SJSA1 (cell line): ENCODE measurements around the gene NRXN3. TPM values are rescaled to one million over a fixed set of nuclear protein-coding genes. Genes with fewer than 3 reads are reported as not detected.

Experiments
- DNase-seq, 2 experiments: peaks; one replicate each; pipeline ENCODE4 v3.0.0-alpha.2; 2015 to 2020; ENCODE audit warnings: low spot score in 2 of 2, low read depth in 1 of 2
- H3K27ac ChIP-seq: fragments of 250-450 bp; sonication (Bioruptor Pico); 2 replicates; pipeline ENCODE4 v1.5.1; 2020; ENCODE audit warnings: mild to moderate bottlenecking, moderate library complexity
- H3K27me3 ChIP-seq: fragments of 250-450 bp; sonication (Bioruptor Pico); replicated peaks from 2 replicates; pipeline ENCODE4 v1.5.1; 2020; ENCODE audit warnings: mild to moderate bottlenecking, moderate library complexity
- H3K36me3 ChIP-seq: fragments of 250-450 bp; sonication (Bioruptor Pico); 2 replicates; pipeline ENCODE4 v1.5.1; 2020; ENCODE audit warnings: mild to moderate bottlenecking
- H3K4me1 ChIP-seq: fragments of 250-450 bp; sonication (Bioruptor Pico); replicated peaks from 2 replicates; pipeline ENCODE4 v1.6.1; 2021; ENCODE audit warnings: mild to moderate bottlenecking
- H3K4me3 ChIP-seq: fragments of 250-450 bp; sonication (Bioruptor Pico); 2 replicates; pipeline ENCODE4 v1.5.1; 2020; ENCODE audit warnings: mild to moderate bottlenecking
- H3K9me3 ChIP-seq: fragments of 250-450 bp; sonication (Bioruptor Pico); replicated peaks from 2 replicates; pipeline ENCODE4 v1.5.1; 2020; ENCODE audit warnings: mild to moderate bottlenecking
- total RNA-seq: library from RNA; depleted of rRNA; stranded (reverse); fragments of >200 nt; shearing (Covaris generic); gene quantifications from 2 replicates; pipeline ENCODE4 v1.2.3, GENCODE V29; 2014

The NRXN3 gene
- total RNA-seq, 1 experiment from 2014 or later, result 1.0 TPM

DNA sequence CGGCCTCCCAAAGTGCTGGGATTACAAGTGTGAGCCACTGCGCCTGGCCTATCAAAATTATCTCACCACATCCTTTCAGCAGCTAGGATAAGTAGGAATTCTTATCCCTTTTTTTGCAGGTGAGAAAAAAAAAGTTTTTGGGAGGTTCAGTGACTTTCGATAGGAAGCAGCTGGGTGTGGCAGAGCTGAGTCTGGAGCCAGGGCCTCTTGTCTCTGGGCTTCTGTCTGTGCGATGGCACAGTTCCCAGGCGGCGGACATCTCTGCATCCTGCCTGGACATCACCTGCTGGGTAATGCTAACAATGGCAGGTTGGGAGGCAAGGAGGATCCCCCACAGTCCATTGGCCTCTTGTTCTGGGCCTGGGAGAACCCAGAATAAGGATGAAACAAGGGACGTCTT is 12.5 kb downstream of the NRXN3 start:
- Histone ChIP-seq H3K4me3 (no peak overlapping the region), H3K9me3 (no peaks in the 10 kb centered on the region), H3K4me1 (no peaks in the 10 kb centered on the region), H3K27ac (no peak overlapping the region), H3K27me3 (no peaks in the 10 kb centered on the region), H3K36me3 (no peaks in the 10 kb centered on the region)
- no peak for DNase-seq

DNA sequence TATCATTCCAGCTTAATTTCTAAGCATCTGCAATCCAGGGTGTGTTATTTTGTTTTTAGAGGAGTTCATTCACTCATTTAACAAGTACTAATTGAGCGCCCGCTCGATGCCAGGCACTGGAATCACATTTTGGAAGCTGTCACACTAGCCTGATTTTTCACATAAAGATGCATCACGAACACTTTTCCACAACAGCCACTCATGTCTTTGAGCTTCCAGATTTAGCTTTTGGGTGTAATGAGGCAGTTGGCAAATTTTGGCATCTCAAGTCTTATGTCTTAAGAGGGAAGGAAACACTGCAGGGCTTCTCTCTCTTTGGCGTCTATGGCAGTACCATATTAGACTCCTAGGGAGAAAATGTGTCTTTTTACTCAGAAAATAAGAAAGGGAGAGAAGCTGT is 14.0 kb downstream of the NRXN3 start:
- no peaks in the 10 kb centered on the region for H3K9me3 ChIP-seq
- no peak for DNase-seq
- H3K27ac ChIP-seq, result no peak overlapping the region
- H3K36me3 ChIP-seq, result no peaks in the 10 kb centered on the region
- H3K4me3 ChIP-seq, result no peak overlapping the region
- no peaks in the 10 kb centered on the region for H3K27me3 ChIP-seq
- no peaks in the 10 kb centered on the region for H3K4me1 ChIP-seq

DNA sequence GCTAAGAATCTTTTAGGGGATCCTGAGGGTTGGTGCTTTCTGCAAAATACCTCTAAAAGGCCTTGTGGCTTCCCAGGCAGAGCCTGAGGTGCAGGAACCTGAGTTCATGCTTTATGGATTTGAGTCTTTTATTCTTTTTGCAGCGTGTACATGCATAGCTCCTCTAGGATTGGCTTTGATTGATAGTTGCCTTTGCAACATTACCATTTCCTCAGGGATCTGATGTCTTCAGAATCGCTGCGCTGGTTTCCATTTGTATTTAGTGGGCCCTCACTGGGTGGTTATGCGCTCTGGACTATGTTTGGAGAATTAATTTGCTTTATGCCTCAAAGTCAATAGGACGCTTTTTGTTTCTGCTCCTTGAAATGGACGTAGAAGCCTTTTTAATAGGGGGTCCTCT is 16.1 kb downstream of the NRXN3 start:
- Histone ChIP-seq H3K9me3 (no peaks in the 10 kb centered on the region), H3K4me3 (no peak overlapping the region), H3K4me1 (no peaks in the 10 kb centered on the region), H3K27ac (no peak overlapping the region), H3K36me3 (no peaks in the 10 kb centered on the region), H3K27me3 (no peaks in the 10 kb centered on the region)
- no peak for DNase-seq

DNA sequence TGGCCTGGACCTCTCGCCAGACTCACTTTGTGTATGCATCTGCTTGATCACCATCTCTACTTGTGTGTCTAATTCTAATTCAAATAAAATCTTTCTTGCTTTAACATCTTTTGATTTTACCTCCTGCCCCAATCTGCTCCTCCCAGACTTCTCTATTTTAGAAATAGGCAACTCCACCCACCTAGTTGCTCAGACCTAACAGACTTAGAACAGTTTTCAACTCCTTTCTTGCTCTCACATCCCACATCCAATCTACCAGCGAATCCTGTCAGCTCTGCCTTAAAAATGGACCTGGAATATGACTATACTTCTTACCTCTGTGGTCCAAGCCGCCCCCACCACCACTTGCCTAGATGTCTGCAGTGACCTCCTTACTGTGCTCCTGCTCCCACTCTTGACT is 18.7 kb downstream of the NRXN3 start:
- H3K9me3 ChIP-seq, result no peaks in the 10 kb centered on the region
- no peaks in the 10 kb centered on the region for H3K4me1 ChIP-seq
- H3K27ac ChIP-seq, result no peak overlapping the region
- no peak overlapping the region for H3K4me3 ChIP-seq
- H3K27me3 ChIP-seq, result no peaks in the 10 kb centered on the region
- no peaks in the 10 kb centered on the region for H3K36me3 ChIP-seq
- no peak for DNase-seq

DNA sequence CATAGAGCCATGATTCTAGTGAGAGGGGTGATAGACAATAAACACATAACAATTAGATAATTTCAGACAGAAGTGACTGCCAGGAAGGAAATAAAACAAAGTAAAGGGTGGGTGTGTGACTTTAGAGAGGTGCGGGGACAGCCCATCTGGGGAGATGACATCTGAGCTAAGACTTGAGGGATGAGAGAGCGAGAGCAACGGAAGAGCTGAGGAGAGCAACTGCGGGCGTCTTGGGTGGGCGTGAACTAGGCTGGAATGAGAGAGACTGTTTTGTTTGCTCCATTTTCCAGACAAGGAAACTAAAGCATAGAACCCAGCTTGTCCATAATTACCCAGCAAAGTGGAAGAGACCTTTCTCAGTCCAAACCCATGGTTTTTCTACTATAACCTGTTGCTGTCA is 25.3 kb downstream of the NRXN3 start:
- H3K27ac ChIP-seq, result no peak overlapping the region
- no peaks in the 10 kb centered on the region for H3K36me3 ChIP-seq
- no peak overlapping the region for H3K4me3 ChIP-seq
- DNase-seq, result no peak
- no peaks in the 10 kb centered on the region for H3K9me3 ChIP-seq
- no peaks in the 10 kb centered on the region for H3K27me3 ChIP-seq
- no peaks in the 10 kb centered on the region for H3K4me1 ChIP-seq

DNA sequence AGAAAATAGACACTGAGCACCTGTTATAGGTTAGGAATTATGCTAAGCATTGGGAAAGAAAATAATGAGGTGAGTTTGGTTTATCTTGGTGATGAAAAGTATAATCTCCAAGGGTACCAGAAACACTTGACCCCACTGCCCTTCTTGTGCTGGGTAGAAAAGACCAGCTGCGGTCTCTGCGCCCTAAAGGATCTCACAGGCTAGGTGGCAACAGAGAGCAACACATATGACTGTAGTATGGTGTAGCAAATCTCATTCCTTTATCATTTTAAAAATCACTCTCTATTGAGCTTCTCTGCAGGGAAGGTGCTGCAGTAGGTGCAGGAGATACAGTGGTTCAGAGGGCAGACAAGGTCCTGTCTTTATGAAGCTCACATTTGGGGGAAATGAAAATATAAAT is 26.1 kb downstream of the NRXN3 start:
- Histone ChIP-seq H3K27ac (no peak overlapping the region), H3K9me3 (no peaks in the 10 kb centered on the region), H3K4me1 (no peaks in the 10 kb centered on the region), H3K4me3 (no peak overlapping the region), H3K27me3 (no peaks in the 10 kb centered on the region), H3K36me3 (no peaks in the 10 kb centered on the region)
- DNase-seq, result no peak

DNA sequence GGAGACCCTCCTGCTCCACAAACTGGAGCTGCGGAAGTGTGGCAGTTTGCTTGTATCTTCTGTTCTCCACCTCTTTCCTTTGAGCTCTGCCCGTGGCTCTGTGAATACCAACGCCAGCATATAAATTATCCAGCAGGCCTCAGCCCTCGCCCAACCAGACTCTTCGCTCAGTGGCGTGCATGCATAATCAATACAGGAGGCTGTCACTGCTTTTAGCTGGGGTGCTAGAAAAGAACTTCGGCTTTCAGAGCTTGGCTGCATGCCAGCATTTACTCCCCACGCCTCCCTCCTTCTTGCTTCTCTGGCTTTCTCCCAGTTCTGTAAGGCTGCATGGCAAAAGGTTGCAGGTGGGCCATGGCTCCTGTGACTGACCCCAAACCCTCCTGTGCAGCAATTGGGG is 26.9 kb downstream of the NRXN3 start:
- Histone ChIP-seq H3K27me3 (no peaks in the 10 kb centered on the region), H3K36me3 (no peaks in the 10 kb centered on the region), H3K27ac (no peak overlapping the region), H3K4me3 (no peak overlapping the region), H3K4me1 (no peaks in the 10 kb centered on the region), H3K9me3 (no peaks in the 10 kb centered on the region)
- DNase-seq, result no peak

DNA sequence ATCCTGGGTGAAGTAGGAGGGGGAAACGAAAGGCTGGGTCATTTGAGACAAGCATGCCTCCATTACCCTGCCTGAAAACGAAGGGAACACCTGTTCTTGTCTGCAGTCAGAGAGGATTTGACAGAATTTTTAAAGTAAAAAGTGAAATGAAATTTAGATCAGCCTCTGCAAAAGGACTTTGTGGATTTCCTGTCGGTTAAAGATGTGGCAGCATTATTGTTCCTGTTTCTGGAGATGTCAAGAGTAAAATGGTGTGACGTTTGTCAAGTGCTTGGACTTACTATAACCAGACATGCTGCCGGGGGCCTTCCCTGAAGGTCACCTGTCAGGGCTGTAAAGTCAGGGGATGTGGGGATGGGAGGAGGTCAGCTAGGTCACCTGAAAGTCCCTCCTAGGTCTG is 32.0 kb downstream of the NRXN3 start:
- no peaks in the 10 kb centered on the region for H3K9me3 ChIP-seq

DNA sequence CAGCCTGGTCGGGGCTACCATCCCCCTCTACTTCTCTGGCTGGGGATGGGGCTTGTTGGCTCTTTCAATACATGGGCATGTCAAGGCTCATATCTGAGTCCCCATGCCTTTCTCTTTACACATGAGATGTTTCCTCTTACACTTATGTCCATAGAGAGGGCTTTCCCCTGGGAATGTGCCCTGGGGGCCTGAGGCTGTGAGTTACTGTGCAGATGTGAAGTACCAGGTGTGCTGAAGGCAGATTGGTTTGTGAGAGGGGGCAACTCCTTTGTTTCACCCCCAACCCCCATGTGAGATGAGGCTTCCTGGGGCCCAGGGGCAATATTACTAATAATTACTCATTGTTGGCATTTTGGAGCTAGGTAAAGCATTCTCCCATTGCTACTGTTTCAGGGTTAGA is 32.8 kb downstream of the NRXN3 start:
- Histone ChIP-seq H3K9me3 (no peaks in the 10 kb centered on the region), H3K36me3 (no peaks in the 10 kb centered on the region), H3K4me3 (no peak overlapping the region), H3K4me1 (no peaks in the 10 kb centered on the region), H3K27me3 (no peaks in the 10 kb centered on the region), H3K27ac (no peak overlapping the region)
- DNase-seq, result no peak

More for the DNA sequence above, 32.0 kb downstream of the NRXN3 start:
- no peak overlapping the region for H3K4me3 ChIP-seq
- H3K4me1 ChIP-seq, result no peaks in the 10 kb centered on the region
- H3K36me3 ChIP-seq, result no peaks in the 10 kb centered on the region
- DNase-seq, result no peak
- no peak overlapping the region for H3K27ac ChIP-seq
- no peaks in the 10 kb centered on the region for H3K27me3 ChIP-seq

DNA sequence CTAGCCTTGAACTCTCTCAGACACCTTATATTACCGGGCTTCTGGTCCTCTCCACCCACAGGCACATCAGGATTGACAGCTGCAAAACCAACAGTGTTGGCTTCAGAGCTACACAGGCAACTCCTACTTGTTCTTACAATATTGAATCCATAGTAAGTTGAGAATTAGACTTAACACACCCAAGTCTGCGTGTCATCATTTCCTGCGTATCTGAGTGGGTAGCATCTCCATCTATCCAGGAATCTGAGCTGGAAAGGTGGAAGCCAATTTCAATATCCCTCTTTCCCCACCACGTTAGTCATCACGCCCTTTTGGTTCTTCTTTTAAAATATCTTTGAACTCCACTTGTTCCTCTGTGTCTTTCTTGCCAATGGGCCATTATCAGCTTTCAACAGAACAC is 37.2 kb downstream of the NRXN3 start:
- Histone ChIP-seq H3K27ac (no peak overlapping the region), H3K4me1 (no peaks in the 10 kb centered on the region), H3K27me3 (no peaks in the 10 kb centered on the region), H3K4me3 (no peak overlapping the region), H3K36me3 (no peaks in the 10 kb centered on the region), H3K9me3 (no peaks in the 10 kb centered on the region)
- DNase-seq, result no peak

DNA sequence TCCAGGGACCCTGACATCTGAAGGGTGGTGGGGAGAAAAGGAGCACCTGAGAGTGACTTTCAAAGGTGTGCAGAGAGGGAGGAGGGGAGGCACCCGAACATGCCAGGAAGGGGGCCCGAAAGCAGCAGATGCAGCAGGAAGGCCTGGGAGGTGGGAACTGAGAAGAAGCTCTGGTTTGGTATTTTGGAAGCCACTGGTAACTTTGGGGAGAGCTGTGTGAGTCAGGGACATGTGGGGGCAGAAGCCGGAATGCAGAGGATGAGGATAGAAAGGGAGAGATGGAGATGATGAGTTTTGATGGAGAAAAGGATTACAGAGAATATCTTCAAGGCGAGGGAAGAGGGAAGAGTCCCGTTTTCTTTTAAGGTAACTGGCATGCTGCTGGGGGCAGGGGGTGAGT is 50.1 kb downstream of the NRXN3 start:
- no peak overlapping the region for H3K4me3 ChIP-seq
- H3K27me3 ChIP-seq, result no peaks in the 10 kb centered on the region
- H3K36me3 ChIP-seq, result no peaks in the 10 kb centered on the region
- H3K27ac ChIP-seq, result no peak overlapping the region
- DNase-seq, result no peak
- no peaks in the 10 kb centered on the region for H3K4me1 ChIP-seq
- H3K9me3 ChIP-seq, result no peaks in the 10 kb centered on the region

DNA sequence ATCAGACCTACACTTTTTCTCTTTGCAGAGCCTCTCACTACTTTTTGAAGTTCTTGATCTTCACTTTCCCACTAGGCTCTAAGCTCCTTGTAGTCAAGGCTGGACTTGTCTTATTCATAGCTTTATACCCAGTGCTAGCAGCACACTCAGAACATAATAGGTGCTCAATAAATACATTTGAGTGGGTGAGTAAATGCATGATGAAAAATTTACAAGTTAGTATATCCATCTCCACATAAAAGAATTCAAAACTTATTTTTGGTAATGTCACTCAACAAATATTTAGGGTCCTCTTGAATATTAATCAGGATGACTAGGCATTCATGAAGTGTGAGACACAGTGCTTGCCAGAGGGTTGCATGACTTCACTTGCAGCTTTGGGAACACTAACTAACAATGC is 52.6 kb downstream of the NRXN3 start:
- H3K27me3 ChIP-seq, result no peaks in the 10 kb centered on the region
- no peaks in the 10 kb centered on the region for H3K4me1 ChIP-seq
- no peak overlapping the region for H3K27ac ChIP-seq
- no peak overlapping the region for H3K4me3 ChIP-seq
- DNase-seq, result no peak
- no peaks in the 10 kb centered on the region for H3K36me3 ChIP-seq
- H3K9me3 ChIP-seq, result no peaks in the 10 kb centered on the region

DNA sequence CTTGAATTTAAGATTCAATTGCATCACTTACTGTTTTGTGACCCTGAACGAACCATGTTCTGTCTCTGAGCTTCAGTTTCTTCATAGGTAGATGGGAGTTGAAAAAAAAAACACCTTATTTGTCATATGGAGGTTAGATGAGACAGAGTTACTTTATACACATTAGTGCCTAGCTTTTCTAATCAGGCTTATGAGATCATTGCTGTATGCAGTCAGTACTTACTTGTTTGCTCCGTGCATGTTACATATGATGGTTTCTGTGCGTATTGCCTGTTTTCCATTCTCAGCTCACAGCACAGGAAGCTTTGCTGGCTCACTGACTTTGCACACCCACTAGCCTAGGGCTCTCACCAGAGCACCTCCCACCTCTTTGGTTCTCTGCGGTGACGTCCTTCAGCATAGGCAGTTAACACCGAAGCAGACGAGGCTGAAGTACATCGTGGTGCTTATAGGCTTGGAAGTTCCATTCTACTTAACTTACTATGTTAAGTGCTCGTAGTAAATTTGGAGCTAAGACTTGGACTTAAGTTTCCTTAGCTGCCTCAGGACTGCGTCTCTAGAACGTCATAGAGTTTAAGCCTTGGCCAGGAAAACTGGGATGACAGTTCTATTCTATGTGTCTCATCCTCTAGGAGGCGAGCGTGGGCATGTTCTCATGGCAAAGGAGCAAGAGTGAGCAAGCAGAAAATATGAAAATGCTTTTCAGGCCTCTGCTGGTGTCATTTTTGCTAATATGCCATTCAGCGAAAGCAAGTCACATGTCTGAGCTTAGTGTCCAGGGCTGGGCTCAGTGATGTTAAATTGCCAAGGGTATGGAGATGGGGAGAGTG is 57.3 kb downstream of the NRXN3 start:
- Histone ChIP-seq H3K27ac (no peak overlapping the region), H3K36me3 (no peaks in the 10 kb centered on the region), H3K4me1 (no peaks in the 10 kb centered on the region), H3K9me3 (no peaks in the 10 kb centered on the region), H3K4me3 (no peak overlapping the region), H3K27me3 (no peaks in the 10 kb centered on the region)
- no peak for DNase-seq

DNA sequence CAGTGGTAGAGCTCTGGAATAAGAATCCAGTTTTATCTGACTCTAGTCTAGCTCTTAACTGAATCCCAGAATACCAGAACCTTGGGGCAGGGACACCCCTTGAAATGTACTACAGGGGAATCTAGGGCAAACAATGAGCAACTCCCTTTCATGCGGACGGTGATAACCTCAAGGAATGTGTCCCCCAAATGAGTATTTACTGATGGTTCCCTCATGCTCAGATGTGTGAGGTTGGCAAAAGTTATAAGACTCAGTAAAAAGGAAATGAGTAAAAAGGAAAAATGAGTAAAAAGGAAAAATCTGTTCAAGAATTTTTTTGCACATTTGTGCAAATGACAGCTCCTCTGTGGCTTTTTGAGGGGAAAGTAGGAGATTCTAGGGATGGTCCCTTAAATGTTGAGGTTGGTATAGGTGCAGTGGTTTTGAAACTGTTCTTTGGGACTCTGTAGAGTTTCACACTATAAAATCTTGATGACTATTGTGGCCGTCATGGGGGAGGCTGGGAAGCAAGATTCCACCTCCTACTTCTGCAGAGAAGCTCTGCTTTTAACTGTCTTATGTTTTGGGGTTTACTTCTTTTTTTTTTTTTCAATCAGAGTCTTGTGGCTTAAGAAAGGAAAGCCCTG is 58.6 kb downstream of the NRXN3 start:
- Histone ChIP-seq H3K4me1 (no peaks in the 10 kb centered on the region), H3K27me3 (no peaks in the 10 kb centered on the region), H3K4me3 (no peak overlapping the region), H3K36me3 (no peaks in the 10 kb centered on the region), H3K27ac (no peak overlapping the region), H3K9me3 (no peaks in the 10 kb centered on the region)
- DNase-seq, result no peak
